Liver (tissue), 9 donors: ENCODE data around the gene ZNF708. TPM values are rescaled to one million over a fixed set of nuclear protein-coding genes. Genes with fewer than 3 reads are reported as not detected.

Experiments
- DNase-seq: peaks from one replicate; pipeline ENCODE4 v3.0.0-alpha.2; 2017; ENCODE audit warnings: low spot score
- H3K27ac ChIP-seq, 2 donors: one replicate each; pipeline ENCODE4 v1.7.0; 2013; ENCODE audit warnings: inconsistent platforms in 2 of 2, low read length in 2 of 2, control low read depth in 1 of 2, low read depth in 1 of 2, mild to moderate bottlenecking in 1 of 2
- H3K27me3 ChIP-seq, 4 donors: one replicate each; pipeline versions ENCODE4 v1.6.1 to v1.7.0; 2013; ENCODE audit warnings: low read length in 3 of 4, inconsistent platforms in 1 of 4, mild to moderate bottlenecking in 1 of 4, moderate library complexity in 1 of 4; ENCODE audit not compliant: control insufficient read depth in 4 of 4, insufficient read depth in 4 of 4
- H3K36me3 ChIP-seq, 4 donors: one replicate each; pipeline versions ENCODE4 v1.6.1 to v1.7.0; 2013; ENCODE audit warnings: low read length in 3 of 4, mild to moderate bottlenecking in 3 of 4, low read depth in 1 of 4, moderate library complexity in 1 of 4; ENCODE audit not compliant: control insufficient read depth in 4 of 4, insufficient read depth in 3 of 4
- H3K4me1 ChIP-seq, 4 donors: one replicate each; pipeline versions ENCODE4 v1.6.1 to v1.7.0; 2013; ENCODE audit warnings: low read length in 3 of 4, mild to moderate bottlenecking in 3 of 4, moderate library complexity in 1 of 4; ENCODE audit not compliant: control insufficient read depth in 4 of 4, insufficient read depth in 4 of 4
- H3K4me3 ChIP-seq, 3 donors: one replicate each; pipeline versions ENCODE4 v1.6.1 to v1.7.0; 2013; ENCODE audit warnings: low read length in 3 of 3, control low read depth in 1 of 3, low read depth in 1 of 3, mild to moderate bottlenecking in 1 of 3
- H3K9ac ChIP-seq, 2 donors: one replicate each; pipeline ENCODE4 v1.7.0; 2013; ENCODE audit warnings: low read length in 2 of 2, mild to moderate bottlenecking in 2 of 2, moderate library complexity in 2 of 2, control low read depth in 1 of 2, low read depth in 1 of 2
- H3K9me3 ChIP-seq, 4 donors: one replicate each; pipeline versions ENCODE4 v1.6.1 to v1.7.0; 2013; ENCODE audit warnings: low read length in 3 of 4; ENCODE audit not compliant: control insufficient read depth in 4 of 4
- EGR1 ChIP-seq, 2 donors: IDR thresholded peaks; 2 replicates each; pipeline ENCODE4 v1.6.1; 2016 to 2018; ENCODE audit warnings: antibody characterized with exemption in 2 of 2, low read depth in 2 of 2
- FOXA1 ChIP-seq: IDR thresholded peaks from 2 replicates; pipeline ENCODE4 v1.6.1; 2016; ENCODE audit warnings: antibody characterized with exemption
- FOXA2 ChIP-seq: IDR thresholded peaks from 2 replicates; pipeline ENCODE4 v1.6.1; 2016; ENCODE audit warnings: antibody characterized with exemption
- HNF4A ChIP-seq, 2 donors: conservative IDR thresholded peaks; 2 replicates each; pipeline ENCODE4 v1.6.1; 2016; ENCODE audit warnings: antibody characterized with exemption in 2 of 2, mild to moderate bottlenecking in 2 of 2
- HNF4G ChIP-seq: IDR thresholded peaks from 2 replicates; pipeline ENCODE4 v1.6.1; 2016; ENCODE audit warnings: antibody characterized with exemption
- JUND ChIP-seq, 2 donors: IDR thresholded peaks; 2 replicates each; pipeline ENCODE4 v1.6.1; 2016; ENCODE audit warnings: antibody characterized with exemption in 2 of 2
- NR2F2 ChIP-seq: IDR thresholded peaks from 2 replicates; pipeline ENCODE4 v1.6.1; 2016; ENCODE audit warnings: antibody characterized with exemption
- RAD21 ChIP-seq, 2 donors: IDR thresholded peaks; 2 replicates each; pipeline ENCODE4 v1.6.1; 2016; ENCODE audit warnings: antibody characterized with exemption in 2 of 2, mild to moderate bottlenecking in 2 of 2
- RXRA ChIP-seq, 2 donors: IDR thresholded peaks; 2 replicates each; pipeline ENCODE4 v1.6.1; 2017 to 2018; ENCODE audit warnings: antibody characterized with exemption in 2 of 2, mild to moderate bottlenecking in 1 of 2
- SP1 ChIP-seq: IDR thresholded peaks from 2 replicates; pipeline ENCODE4 v1.6.1; 2018; ENCODE audit warnings: antibody characterized with exemption, mild to moderate bottlenecking
- TAF1 ChIP-seq: conservative IDR thresholded peaks from 2 replicates; pipeline ENCODE4 v1.6.1; 2016; ENCODE audit warnings: antibody characterized with exemption, mild to moderate bottlenecking
- YY1 ChIP-seq: IDR thresholded peaks from 2 replicates; pipeline ENCODE4 v1.6.1; 2016; ENCODE audit warnings: antibody characterized with exemption, mild to moderate bottlenecking
- WGBS: extraction: QIAGEN DNeasy Blood & Tissue Kit; methylation state at CpG from one replicate; pipeline ENCODE4 v1.1.7; 2013; 5-methylcytosine and 5-hydroxymethylcytosine counted together
- polyA plus RNA-seq, 2 donors: library from polyadenylated mRNA; stranded (reverse) in 1 of 2; unstranded in 1 of 2; fragments of 200-250 nt in 1 of 2; fragments of >200 nt in 1 of 2; fragmentation: Nextera tagmentation in 1 of 2; extraction: Ambion mirVana in 1 of 2; gene quantifications; one replicate each; pipeline versions ENCODE4 v1.2.1 to v1.2.3, GENCODE V29; 2013 to 2015
- total RNA-seq, 2 donors: library from RNA; depleted of rRNA; stranded (reverse); fragments of >200 nt; gene quantifications; one replicate each; pipeline ENCODE4 v1.2.3, GENCODE V29; 2014
- TF ChIP-seq, protein P1 (sequence below): IDR thresholded peaks from 2 replicates; pipeline ENCODE4 v1.6.1; 2016; ENCODE audit warnings: antibody characterized with exemption
- TF ChIP-seq, protein P2 (sequence below): IDR thresholded peaks from 2 replicates; pipeline ENCODE4 v1.6.1; 2016; ENCODE audit warnings: antibody characterized with exemption, mild to moderate bottlenecking
- TF ChIP-seq, protein P3 (sequence below): fragments of 150-350 bp; IDR thresholded peaks from 2 replicates; pipeline ENCODE4 v1.5.1; 2017; ENCODE audit warnings: improper control_type of control experiment, low read depth, low read length; ENCODE audit not compliant: missing input control
- TF ChIP-seq, protein P4 (sequence below): IDR thresholded peaks from 2 replicates; pipeline ENCODE4 v1.6.1; 2016; ENCODE audit warnings: antibody characterized with exemption
- TF ChIP-seq, protein P5 (sequence below): IDR thresholded peaks from 2 replicates; pipeline ENCODE4 v1.6.1; 2016; ENCODE audit warnings: antibody characterized with exemption
- donor health status: healthy.
- donor health status: healthy.
- donor health status: healthy.
- donor health status: healthy.
- donor health status: healthy.

ZNF708 gene
- total and polyA plus RNA-seq, 4 donors, result 0.97 to 7.7 (median 3.3) TPM

DNA sequence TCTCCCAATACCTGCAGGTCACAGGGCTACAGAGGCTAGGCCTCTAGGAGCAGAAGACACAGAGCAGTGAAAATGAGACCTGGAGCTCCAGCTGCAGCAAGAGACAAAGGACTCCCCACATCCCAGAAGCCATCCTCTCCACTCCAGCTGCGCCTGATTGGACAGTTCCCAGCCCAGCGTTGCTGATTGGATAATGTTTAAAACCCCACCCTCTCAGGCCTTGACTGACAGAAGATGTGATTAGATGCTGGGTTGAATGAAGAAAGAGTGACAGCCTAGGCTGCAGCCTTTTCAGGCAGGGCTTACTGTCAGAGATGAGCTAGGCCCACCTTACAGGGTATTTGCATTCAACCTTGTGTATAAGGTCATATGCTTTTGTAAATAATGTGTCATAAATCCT is 59.4 kb downstream of the ZNF708 start:
- DNase-seq, result no peak
- Histone ChIP-seq H3K36me3 (no peaks in the 10 kb centered on the region), H3K9me3 (peaks cover 10 to 23% (median 14%) of the 10 kb centered on the region in 4 donors), H3K4me3 (no peak overlapping the region), H3K27me3 (no peaks in the 10 kb centered on the region), H3K27ac (no peak overlapping the region), H3K9ac (no peak overlapping the region), H3K4me1 (no peaks in the 10 kb centered on the region)
- TF ChIP-seq HNF4A (conservative IDR thresholded peaks at IDR 0.05) (no peak), FOXA2 (no peak), TAF1 (no peak), RAD21 (IDR thresholded peaks at IDR 0.05) (no peak), SP1 (no peak), JUND (IDR thresholded peaks at IDR 0.05) (no peak), FOXA1 (no peak), NR2F2 (no peak)
- TF ChIP-seq, protein P1, sequence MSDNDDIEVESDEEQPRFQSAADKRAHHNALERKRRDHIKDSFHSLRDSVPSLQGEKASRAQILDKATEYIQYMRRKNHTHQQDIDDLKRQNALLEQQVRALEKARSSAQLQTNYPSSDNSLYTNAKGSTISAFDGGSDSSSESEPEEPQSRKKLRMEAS, result no peak
- TF ChIP-seq, protein P2, sequence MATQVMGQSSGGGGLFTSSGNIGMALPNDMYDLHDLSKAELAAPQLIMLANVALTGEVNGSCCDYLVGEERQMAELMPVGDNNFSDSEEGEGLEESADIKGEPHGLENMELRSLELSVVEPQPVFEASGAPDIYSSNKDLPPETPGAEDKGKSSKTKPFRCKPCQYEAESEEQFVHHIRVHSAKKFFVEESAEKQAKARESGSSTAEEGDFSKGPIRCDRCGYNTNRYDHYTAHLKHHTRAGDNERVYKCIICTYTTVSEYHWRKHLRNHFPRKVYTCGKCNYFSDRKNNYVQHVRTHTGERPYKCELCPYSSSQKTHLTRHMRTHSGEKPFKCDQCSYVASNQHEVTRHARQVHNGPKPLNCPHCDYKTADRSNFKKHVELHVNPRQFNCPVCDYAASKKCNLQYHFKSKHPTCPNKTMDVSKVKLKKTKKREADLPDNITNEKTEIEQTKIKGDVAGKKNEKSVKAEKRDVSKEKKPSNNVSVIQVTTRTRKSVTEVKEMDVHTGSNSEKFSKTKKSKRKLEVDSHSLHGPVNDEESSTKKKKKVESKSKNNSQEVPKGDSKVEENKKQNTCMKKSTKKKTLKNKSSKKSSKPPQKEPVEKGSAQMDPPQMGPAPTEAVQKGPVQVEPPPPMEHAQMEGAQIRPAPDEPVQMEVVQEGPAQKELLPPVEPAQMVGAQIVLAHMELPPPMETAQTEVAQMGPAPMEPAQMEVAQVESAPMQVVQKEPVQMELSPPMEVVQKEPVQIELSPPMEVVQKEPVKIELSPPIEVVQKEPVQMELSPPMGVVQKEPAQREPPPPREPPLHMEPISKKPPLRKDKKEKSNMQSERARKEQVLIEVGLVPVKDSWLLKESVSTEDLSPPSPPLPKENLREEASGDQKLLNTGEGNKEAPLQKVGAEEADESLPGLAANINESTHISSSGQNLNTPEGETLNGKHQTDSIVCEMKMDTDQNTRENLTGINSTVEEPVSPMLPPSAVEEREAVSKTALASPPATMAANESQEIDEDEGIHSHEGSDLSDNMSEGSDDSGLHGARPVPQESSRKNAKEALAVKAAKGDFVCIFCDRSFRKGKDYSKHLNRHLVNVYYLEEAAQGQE, result no peak
- TF ChIP-seq, protein P3, sequence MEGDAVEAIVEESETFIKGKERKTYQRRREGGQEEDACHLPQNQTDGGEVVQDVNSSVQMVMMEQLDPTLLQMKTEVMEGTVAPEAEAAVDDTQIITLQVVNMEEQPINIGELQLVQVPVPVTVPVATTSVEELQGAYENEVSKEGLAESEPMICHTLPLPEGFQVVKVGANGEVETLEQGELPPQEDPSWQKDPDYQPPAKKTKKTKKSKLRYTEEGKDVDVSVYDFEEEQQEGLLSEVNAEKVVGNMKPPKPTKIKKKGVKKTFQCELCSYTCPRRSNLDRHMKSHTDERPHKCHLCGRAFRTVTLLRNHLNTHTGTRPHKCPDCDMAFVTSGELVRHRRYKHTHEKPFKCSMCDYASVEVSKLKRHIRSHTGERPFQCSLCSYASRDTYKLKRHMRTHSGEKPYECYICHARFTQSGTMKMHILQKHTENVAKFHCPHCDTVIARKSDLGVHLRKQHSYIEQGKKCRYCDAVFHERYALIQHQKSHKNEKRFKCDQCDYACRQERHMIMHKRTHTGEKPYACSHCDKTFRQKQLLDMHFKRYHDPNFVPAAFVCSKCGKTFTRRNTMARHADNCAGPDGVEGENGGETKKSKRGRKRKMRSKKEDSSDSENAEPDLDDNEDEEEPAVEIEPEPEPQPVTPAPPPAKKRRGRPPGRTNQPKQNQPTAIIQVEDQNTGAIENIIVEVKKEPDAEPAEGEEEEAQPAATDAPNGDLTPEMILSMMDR, result no peak
- TF ChIP-seq, protein P4, sequence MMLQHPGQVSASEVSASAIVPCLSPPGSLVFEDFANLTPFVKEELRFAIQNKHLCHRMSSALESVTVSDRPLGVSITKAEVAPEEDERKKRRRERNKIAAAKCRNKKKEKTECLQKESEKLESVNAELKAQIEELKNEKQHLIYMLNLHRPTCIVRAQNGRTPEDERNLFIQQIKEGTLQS, result no peak
- WGBS, result 70% methylated on average over 2 of the region's 2 CpGs

DNA sequence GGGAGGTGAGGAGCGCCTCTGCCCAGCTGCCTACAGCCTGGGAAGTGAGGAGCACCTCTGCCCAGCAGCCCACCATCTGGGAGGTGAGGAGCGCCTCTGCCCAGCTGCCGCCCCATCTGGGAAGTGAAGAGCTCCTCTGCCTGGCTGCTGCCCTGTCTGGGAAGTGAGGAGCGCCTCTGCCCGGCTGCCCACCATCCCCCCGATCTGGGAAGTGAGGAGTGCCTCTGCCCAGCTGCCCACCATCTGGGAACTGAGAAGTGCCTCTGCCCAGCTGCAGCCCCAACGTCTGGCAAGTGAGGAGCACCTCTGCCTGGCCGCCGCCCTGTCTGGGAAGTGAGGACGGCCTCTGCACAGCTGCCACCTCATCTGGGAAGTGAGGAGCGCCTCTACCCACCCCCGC is 64.3 kb downstream of the ZNF708 start:
- peaks cover 3 to 13% (median 7%) of the 10 kb centered on the region in 4 donors for H3K9me3 ChIP-seq
- no peaks in the 10 kb centered on the region for H3K36me3 ChIP-seq
- H3K4me1 ChIP-seq, result no peaks in the 10 kb centered on the region
- no peak overlapping the region for H3K4me3 ChIP-seq
- no peak for TF ChIP-seq YY1
- no peak for TF ChIP-seq EGR1 (IDR thresholded peaks at IDR 0.05; ENCODE audit: low read depth in 2 of 2)
- TF ChIP-seq, protein P4, result no peak
- TF ChIP-seq TAF1, result no peak
- no peak for TF ChIP-seq NR2F2
- TF ChIP-seq HNF4G, result no peak
- no peak for TF ChIP-seq RXRA (IDR thresholded peaks at IDR 0.05)
- TF ChIP-seq SP1, result no peak
- no peak for TF ChIP-seq FOXA1
- TF ChIP-seq RAD21 (IDR thresholded peaks at IDR 0.05), result no peak
- TF ChIP-seq HNF4A (conservative IDR thresholded peaks at IDR 0.05), result no peak
- TF ChIP-seq, protein P5, sequence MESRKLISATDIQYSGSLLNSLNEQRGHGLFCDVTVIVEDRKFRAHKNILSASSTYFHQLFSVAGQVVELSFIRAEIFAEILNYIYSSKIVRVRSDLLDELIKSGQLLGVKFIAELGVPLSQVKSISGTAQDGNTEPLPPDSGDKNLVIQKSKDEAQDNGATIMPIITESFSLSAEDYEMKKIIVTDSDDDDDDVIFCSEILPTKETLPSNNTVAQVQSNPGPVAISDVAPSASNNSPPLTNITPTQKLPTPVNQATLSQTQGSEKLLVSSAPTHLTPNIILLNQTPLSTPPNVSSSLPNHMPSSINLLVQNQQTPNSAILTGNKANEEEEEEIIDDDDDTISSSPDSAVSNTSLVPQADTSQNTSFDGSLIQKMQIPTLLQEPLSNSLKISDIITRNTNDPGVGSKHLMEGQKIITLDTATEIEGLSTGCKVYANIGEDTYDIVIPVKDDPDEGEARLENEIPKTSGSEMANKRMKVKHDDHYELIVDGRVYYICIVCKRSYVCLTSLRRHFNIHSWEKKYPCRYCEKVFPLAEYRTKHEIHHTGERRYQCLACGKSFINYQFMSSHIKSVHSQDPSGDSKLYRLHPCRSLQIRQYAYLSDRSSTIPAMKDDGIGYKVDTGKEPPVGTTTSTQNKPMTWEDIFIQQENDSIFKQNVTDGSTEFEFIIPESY, result no peak
- TF ChIP-seq FOXA2, result no peak
- DNase-seq, result no peak
- WGBS, result 86% methylated on average over 12 of the region's 12 CpGs
- H3K9ac ChIP-seq, result no peak overlapping the region
- no peak overlapping the region for H3K27ac ChIP-seq
- H3K27me3 ChIP-seq, result no peaks in the 10 kb centered on the region
